CD14-positive monocyte (primary cell): ENCODE measurements around the gene RABGAP1. TPM values are rescaled to one million over a fixed set of nuclear protein-coding genes. Genes with fewer than 3 reads are reported as not detected.

Source experiments
- DNase-seq, 3 donors: peaks; one replicate each; pipeline ENCODE4 v3.0.0-alpha.2; 2011 to 2022
- H2AFZ ChIP-seq: 2 replicates; pipeline ENCODE4 v1.6.0; 2012; ENCODE audit warnings: mild to moderate bottlenecking, low read depth, low read length, inconsistent platforms; ENCODE audit not compliant: insufficient read depth, poor library complexity, severe bottlenecking
- H3K27ac ChIP-seq, 2 donors: 1 replicate in 1 of 2; 2 replicates in 1 of 2; pipeline ENCODE4 v1.5.1; 2012 to 2013; ENCODE audit warnings: low read length in 2 of 2, control low read depth in 1 of 2, inconsistent platforms in 1 of 2, low read depth in 1 of 2, mild to moderate bottlenecking in 1 of 2
- H3K27me3 ChIP-seq, 2 donors: one replicate each; pipeline versions ENCODE4 v1.6.0 to v1.6.1; 2011 to 2013; ENCODE audit warnings: low read length in 2 of 2; ENCODE audit not compliant: control insufficient read depth in 2 of 2, insufficient read depth in 2 of 2
- H3K36me3 ChIP-seq, 2 donors: replicated peaks in 1 of 2; 1 replicate in 1 of 2; 2 replicates in 1 of 2; pipeline versions ENCODE4 v1.5.1 to v1.6.1; 2012 to 2013; ENCODE audit warnings: low read length in 2 of 2, control low read depth in 1 of 2, inconsistent platforms in 1 of 2, mild to moderate bottlenecking in 1 of 2; ENCODE audit not compliant: insufficient read depth in 2 of 2, control insufficient read depth in 1 of 2
- H3K4me1 ChIP-seq, 2 donors: 1 replicate in 1 of 2; 2 replicates in 1 of 2; pipeline versions ENCODE4 v1.5.1 to v1.6.1; 2012 to 2013; ENCODE audit warnings: low read length in 2 of 2, control low read depth in 1 of 2, inconsistent platforms in 1 of 2, mild to moderate bottlenecking in 1 of 2, moderate library complexity in 1 of 2; ENCODE audit not compliant: insufficient read depth in 2 of 2, control insufficient read depth in 1 of 2
- H3K4me2 ChIP-seq: replicated peaks from 2 replicates; pipeline ENCODE3; 2012; ENCODE audit warnings: low read length, moderate library complexity, mild to moderate bottlenecking; ENCODE audit not compliant: poor library complexity, severe bottlenecking; ENCODE audit errors: extremely low read depth
- H3K4me3 ChIP-seq, 3 experiments: fragments of 200-600 bp in 1 of 3; sonication (generic) in 1 of 3; replicated peaks in 1 of 3; 1 replicate in 2 of 3; 2 replicates in 1 of 3; pipeline ENCODE4 v1.5.1; 2011 to 2013; ENCODE audit warnings: low read length in 3 of 3, mild to moderate bottlenecking in 3 of 3, control low read depth in 2 of 3, low read depth in 2 of 3, inconsistent platforms in 1 of 3, moderate library complexity in 1 of 3
- H3K79me2 ChIP-seq: 2 replicates; pipeline ENCODE4 v1.6.0; 2012; ENCODE audit warnings: mild to moderate bottlenecking, control low read depth, inconsistent platforms, low read length, moderate library complexity; ENCODE audit not compliant: insufficient read depth
- H3K9ac ChIP-seq: 2 replicates; pipeline ENCODE4 v1.6.0; 2017; ENCODE audit warnings: low read length, mild to moderate bottlenecking; ENCODE audit not compliant: insufficient read depth, poor library complexity, severe bottlenecking
- H3K9me3 ChIP-seq, 2 donors: replicated peaks in 1 of 2; 1 replicate in 1 of 2; 2 replicates in 1 of 2; pipeline versions ENCODE4 v1.5.1 to v1.6.1; 2012 to 2013; ENCODE audit warnings: low read length in 2 of 2, control low read depth in 1 of 2; ENCODE audit not compliant: control insufficient read depth in 1 of 2, insufficient read depth in 1 of 2
- H4K20me1 ChIP-seq: 2 replicates; pipeline ENCODE4 v1.6.0; 2012; ENCODE audit warnings: mild to moderate bottlenecking, low read length, control low read depth, moderate library complexity; ENCODE audit not compliant: insufficient read depth
- H3K27ac Mint-ChIP-seq, 7 donors: one replicate each; pipeline ENCODE4 v1.8.0; 2020; ENCODE audit warnings: mild to moderate bottlenecking in 7 of 7, mixed read lengths in 7 of 7, moderate library complexity in 6 of 7, inconsistent platforms in 2 of 7
- H3K27me3 Mint-ChIP-seq, 3 donors: one replicate each; pipeline ENCODE4 v1.8.0; 2021 to 2022; ENCODE audit warnings: low read depth in 3 of 3, mild to moderate bottlenecking in 3 of 3, mixed read lengths in 3 of 3, moderate library complexity in 3 of 3, inconsistent platforms in 1 of 3
- H3K36me3 Mint-ChIP-seq, 2 donors: one replicate each; pipeline ENCODE4 v1.8.0; 2020; ENCODE audit warnings: mixed read lengths in 2 of 2, inconsistent platforms in 1 of 2, mild to moderate bottlenecking in 1 of 2
- H3K4me1 Mint-ChIP-seq: one replicate; pipeline ENCODE4 v1.8.0; 2020; ENCODE audit warnings: mild to moderate bottlenecking, mixed read lengths
- H3K4me3 Mint-ChIP-seq, 2 donors: one replicate each; pipeline ENCODE4 v1.8.0; 2020; ENCODE audit warnings: mild to moderate bottlenecking in 2 of 2, mixed read lengths in 2 of 2, moderate library complexity in 1 of 2
- H3K9me3 Mint-ChIP-seq, 7 donors: one replicate each; pipeline ENCODE4 v1.8.0; 2020 to 2022; ENCODE audit warnings: mixed read lengths in 7 of 7, mild to moderate bottlenecking in 6 of 7, moderate library complexity in 6 of 7, inconsistent platforms in 2 of 7
- WGBS: methylation state at CpG from one replicate; pipeline ENCODE4 v1.1.5; 2013; ENCODE audit warnings: missing lambda C conversion rate; ENCODE audit not compliant: insufficient coverage; 5-methylcytosine and 5-hydroxymethylcytosine counted together
- intact Hi-C, 2 donors: fragments of 100-400 bp; cut with micrococcal nuclease; formaldehyde crosslinking; loops; one replicate each; pipeline versions ENCODE4 v1.15.0 to v1.15.1; 2023
- polyA plus RNA-seq, 3 donors: library from polyadenylated mRNA; depleted of rRNA in 1 of 3; unstranded in 2 of 3; stranded (reverse) in 1 of 3; fragments of 300-500 nt in 2 of 3; fragments of >200 nt in 1 of 3; fragmentation: Illumina TruSeq in 2 of 3; gene quantifications; 1 replicate in 2 of 3; 2 replicates in 1 of 3; pipeline ENCODE4 v1.2.3, GENCODE V29; 2012 to 2021
- TF ChIP-seq, protein P1 (sequence below): fragments of 200-600 bp; IDR thresholded peaks from one replicate; pipeline ENCODE4 v1.8.0; 2022; ENCODE audit warnings: antibody characterized with exemption, mild to moderate bottlenecking

Gene RABGAP1
- polyA plus RNA-seq, 3 donors: 14.7 to 24.1 (median 19.3) TPM

DNA sequence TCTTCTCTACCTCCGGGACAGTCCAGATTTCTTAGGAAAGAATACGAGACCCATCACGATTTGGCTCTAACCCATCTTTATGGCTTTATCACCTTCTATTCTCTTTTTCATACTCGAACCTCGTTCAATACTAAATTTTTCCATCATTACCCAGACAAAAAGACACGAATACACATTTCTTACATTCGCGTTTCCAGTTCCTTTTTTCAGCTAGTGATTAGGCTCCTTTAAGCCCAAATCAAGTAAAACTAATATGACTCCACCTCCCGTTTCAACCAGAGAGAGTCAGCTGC, 28.2 kb upstream of the RABGAP1 start:
- H3K4me3 ChIP-seq: peak overlapping the region; percentile 70 to 99 (median 86)
- peak in 1 of 3 donors; percentile 43 for DNase-seq
- H3K79me2 ChIP-seq: peaks cover 40% of the 10 kb centered on the region
- H2AFZ ChIP-seq: peak overlapping the region; percentile 96
- peaks cover 13 to 18% of the 10 kb centered on the region in 2 donors for H3K4me1 ChIP-seq
- H3K27me3 ChIP-seq: no peaks in the 10 kb centered on the region
- intact Hi-C loops: no loop called here
- no peaks in the 10 kb centered on the region for H3K9me3 Mint-ChIP-seq
- TF ChIP-seq, protein P1, sequence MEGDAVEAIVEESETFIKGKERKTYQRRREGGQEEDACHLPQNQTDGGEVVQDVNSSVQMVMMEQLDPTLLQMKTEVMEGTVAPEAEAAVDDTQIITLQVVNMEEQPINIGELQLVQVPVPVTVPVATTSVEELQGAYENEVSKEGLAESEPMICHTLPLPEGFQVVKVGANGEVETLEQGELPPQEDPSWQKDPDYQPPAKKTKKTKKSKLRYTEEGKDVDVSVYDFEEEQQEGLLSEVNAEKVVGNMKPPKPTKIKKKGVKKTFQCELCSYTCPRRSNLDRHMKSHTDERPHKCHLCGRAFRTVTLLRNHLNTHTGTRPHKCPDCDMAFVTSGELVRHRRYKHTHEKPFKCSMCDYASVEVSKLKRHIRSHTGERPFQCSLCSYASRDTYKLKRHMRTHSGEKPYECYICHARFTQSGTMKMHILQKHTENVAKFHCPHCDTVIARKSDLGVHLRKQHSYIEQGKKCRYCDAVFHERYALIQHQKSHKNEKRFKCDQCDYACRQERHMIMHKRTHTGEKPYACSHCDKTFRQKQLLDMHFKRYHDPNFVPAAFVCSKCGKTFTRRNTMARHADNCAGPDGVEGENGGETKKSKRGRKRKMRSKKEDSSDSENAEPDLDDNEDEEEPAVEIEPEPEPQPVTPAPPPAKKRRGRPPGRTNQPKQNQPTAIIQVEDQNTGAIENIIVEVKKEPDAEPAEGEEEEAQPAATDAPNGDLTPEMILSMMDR: no peak
- H3K27me3 Mint-ChIP-seq: peaks cover 0 to 2% (median 0%) of the 10 kb centered on the region in 3 donors
- peak overlapping the region; percentile 88 for H3K4me2 ChIP-seq
- H3K4me3 Mint-ChIP-seq: peak overlapping the region; percentile 98
- peak overlapping the region; percentile 90 to 95 for H3K27ac ChIP-seq
- H4K20me1 ChIP-seq: peaks cover 7% of the 10 kb centered on the region
- WGBS: 3% methylated on average over 9 of the region's 9 CpGs
- H3K27ac Mint-ChIP-seq: peak overlapping the region; percentile 87 to 98 (median 97)
- H3K4me1 Mint-ChIP-seq: peaks cover 13% of the 10 kb centered on the region
- H3K9ac ChIP-seq: peak overlapping the region; percentile 85
- peaks cover 20 to 36% of the 10 kb centered on the region in 2 donors for H3K36me3 ChIP-seq
- no peaks in the 10 kb centered on the region for H3K9me3 ChIP-seq
- peaks cover 26 to 32% of the 10 kb centered on the region in 2 donors for H3K36me3 Mint-ChIP-seq

GRCh38 chr9:122912964-122913673, 27.7 kb upstream of the RABGAP1 start, which contains the start of gene ZBTB6:
Gene ZBTB6, minus strand, starts transcription at chr9:122913323. Its CDS starts 1,251 bp downstream, at chr9:122912072.
- H3K4me1 Mint-ChIP-seq: peaks cover 13% of the 10 kb centered on the region
- Histone ChIP-seq H3K36me3 (peaks cover 23 to 41% of the 10 kb centered on the region in 2 donors), H3K27me3 (no peaks in the 10 kb centered on the region), H3K79me2 (peaks cover 40% of the 10 kb centered on the region), H3K4me1 (peaks cover 13 to 18% of the 10 kb centered on the region in 2 donors), H3K9me3 (no peaks in the 10 kb centered on the region), H3K4me2 (peak within 1 kb of the TSS; percentile 88), H4K20me1 (peaks cover 7% of the 10 kb centered on the region), H3K4me3 (peak within 1 kb of the TSS; percentile 70 to 99 (median 86)), H3K27ac (peak within 1 kb of the TSS; percentile 90 to 95), H2AFZ (peak within 1 kb of the TSS; percentile 96), H3K9ac (peak within 1 kb of the TSS; percentile 85)
- peaks cover 22 to 30% of the 10 kb centered on the region in 2 donors for H3K36me3 Mint-ChIP-seq
- TF ChIP-seq, protein P1: no peak
- intact Hi-C loops: no loop called here
- H3K27ac Mint-ChIP-seq: peak within 1 kb of the TSS; percentile 87 to 98 (median 97)
- DNase-seq: peak; percentile 49 to 86 (median 79)
- under 1% methylated on average over 31 of the region's 35 CpGs for WGBS
- peak within 1 kb of the TSS; percentile 98 for H3K4me3 Mint-ChIP-seq
- H3K27me3 Mint-ChIP-seq: peaks cover 0 to 2% (median 0%) of the 10 kb centered on the region in 3 donors
- no peaks in the 10 kb centered on the region for H3K9me3 Mint-ChIP-seq
